IPS-20b (cell line): ENCODE results near the gene EML1.

Source experiments
- H3K27ac ChIP-seq: one replicate; pipeline ENCODE4 v1.5.1; 2013; ENCODE audit warnings: low read length
- H3K27me3 ChIP-seq: 2 replicates; pipeline ENCODE4 v1.6.1; 2013; ENCODE audit warnings: mild to moderate bottlenecking, low read length, inconsistent platforms; ENCODE audit not compliant: insufficient read depth
- H3K36me3 ChIP-seq: 2 replicates; pipeline ENCODE4 v1.6.1; 2013; ENCODE audit warnings: low read depth, mild to moderate bottlenecking, inconsistent platforms, low read length, moderate library complexity; ENCODE audit not compliant: insufficient read depth
- H3K4me1 ChIP-seq: 2 replicates; pipeline ENCODE4 v1.6.1; 2013; ENCODE audit warnings: mild to moderate bottlenecking, control low read depth, inconsistent platforms, low read length, moderate library complexity; ENCODE audit not compliant: insufficient read depth
- H3K4me3 ChIP-seq: 2 replicates; pipeline ENCODE4 v1.5.1; 2013; ENCODE audit warnings: mild to moderate bottlenecking, low read length, inconsistent platforms
- H3K9ac ChIP-seq: 2 replicates; pipeline ENCODE4 v1.6.1; 2013; ENCODE audit warnings: low read depth, mild to moderate bottlenecking, inconsistent platforms, low read length, moderate library complexity
- H3K9me3 ChIP-seq: 2 replicates; pipeline ENCODE4 v1.6.1; 2013; ENCODE audit warnings: mild to moderate bottlenecking, low read depth, low read length, inconsistent platforms; ENCODE audit not compliant: insufficient read depth

The EML1 gene

DNA sequence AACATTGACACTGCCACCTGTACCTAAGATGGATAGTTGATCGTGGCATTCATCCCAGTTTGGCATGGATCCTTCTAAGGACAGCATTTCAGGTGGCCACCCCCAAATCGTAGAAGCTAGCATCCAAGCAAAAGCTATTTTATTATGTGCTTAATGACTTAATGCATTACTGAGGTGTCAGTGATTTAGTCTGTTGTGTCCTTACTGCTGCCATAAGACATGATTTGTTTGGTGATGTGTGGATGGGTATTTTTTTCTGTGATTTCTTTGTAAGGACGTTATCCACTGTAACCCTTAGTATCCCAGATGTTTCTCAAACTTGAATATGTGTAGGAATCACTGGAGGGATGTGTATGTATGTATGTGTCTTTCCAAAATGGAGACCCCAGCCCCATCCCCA, 190.8 kb downstream of the EML1 start:
- H3K9me3 ChIP-seq = peaks cover 7% of the 10 kb centered on the region; the same call in 1 of the 2 replicates
- no peaks in the 10 kb centered on the region; the same call in 1 of the 2 replicates for H3K4me1 ChIP-seq
- no peaks in the 10 kb centered on the region for H3K36me3 ChIP-seq
- no peak overlapping the region for H3K27ac ChIP-seq
- H3K9ac ChIP-seq = no peak overlapping the region
- no peak overlapping the region for H3K4me3 ChIP-seq
- H3K27me3 ChIP-seq = no peaks in the 10 kb centered on the region

DNA sequence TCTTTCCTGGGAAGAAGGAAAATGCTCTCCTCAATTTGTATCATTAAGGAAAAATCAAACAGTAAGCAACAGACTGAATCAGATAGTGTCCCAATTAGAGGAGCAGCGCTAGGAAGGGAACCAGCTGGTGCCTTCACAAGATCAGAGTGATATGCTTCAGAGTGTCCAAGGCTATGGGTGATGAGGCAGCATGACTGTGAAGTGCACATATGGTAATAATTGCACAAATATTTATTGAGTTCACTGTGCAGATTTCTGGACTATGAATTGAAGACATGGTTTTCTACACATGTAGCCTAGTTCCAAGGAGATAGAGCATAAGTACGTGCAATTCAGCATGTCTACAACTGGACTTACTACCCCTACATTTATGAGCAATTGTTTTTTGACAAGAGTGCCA, 193.2 kb downstream of the EML1 start:
- Histone ChIP-seq H3K4me3 (no peak overlapping the region), H3K27me3 (no peaks in the 10 kb centered on the region), H3K9ac (no peak overlapping the region), H3K4me1 (no peaks in the 10 kb centered on the region; the same call in 1 of the 2 replicates), H3K27ac (no peak overlapping the region), H3K9me3 (peaks cover 7% of the 10 kb centered on the region; the same call in 1 of the 2 replicates), H3K36me3 (no peaks in the 10 kb centered on the region)

DNA sequence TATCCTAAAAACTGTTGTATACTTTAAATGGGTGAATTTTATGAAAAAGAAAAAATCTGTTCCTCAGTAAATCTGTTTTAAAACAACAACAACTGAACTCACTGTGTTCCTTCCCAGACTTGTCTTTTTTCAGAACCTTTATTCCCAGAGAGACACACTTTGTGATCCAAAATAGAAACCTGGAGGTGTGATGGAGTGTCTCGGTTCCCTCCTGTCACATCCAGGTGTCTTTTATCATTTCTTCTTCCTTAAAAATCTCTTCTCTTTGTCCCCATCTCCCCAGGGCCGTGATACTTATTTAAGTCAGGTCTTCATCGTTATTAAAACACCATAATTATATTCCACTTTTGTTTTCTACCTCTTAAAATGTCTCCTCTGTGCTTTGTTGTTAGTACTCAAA, 195.8 kb downstream of the EML1 start:
- no peak overlapping the region for H3K4me3 ChIP-seq
- no peaks in the 10 kb centered on the region for H3K36me3 ChIP-seq
- H3K4me1 ChIP-seq = no peaks in the 10 kb centered on the region
- no peaks in the 10 kb centered on the region for H3K27me3 ChIP-seq
- no peak overlapping the region for H3K27ac ChIP-seq
- H3K9ac ChIP-seq = no peak overlapping the region
- H3K9me3 ChIP-seq = peaks cover 7% of the 10 kb centered on the region; the same call in 1 of the 2 replicates

DNA sequence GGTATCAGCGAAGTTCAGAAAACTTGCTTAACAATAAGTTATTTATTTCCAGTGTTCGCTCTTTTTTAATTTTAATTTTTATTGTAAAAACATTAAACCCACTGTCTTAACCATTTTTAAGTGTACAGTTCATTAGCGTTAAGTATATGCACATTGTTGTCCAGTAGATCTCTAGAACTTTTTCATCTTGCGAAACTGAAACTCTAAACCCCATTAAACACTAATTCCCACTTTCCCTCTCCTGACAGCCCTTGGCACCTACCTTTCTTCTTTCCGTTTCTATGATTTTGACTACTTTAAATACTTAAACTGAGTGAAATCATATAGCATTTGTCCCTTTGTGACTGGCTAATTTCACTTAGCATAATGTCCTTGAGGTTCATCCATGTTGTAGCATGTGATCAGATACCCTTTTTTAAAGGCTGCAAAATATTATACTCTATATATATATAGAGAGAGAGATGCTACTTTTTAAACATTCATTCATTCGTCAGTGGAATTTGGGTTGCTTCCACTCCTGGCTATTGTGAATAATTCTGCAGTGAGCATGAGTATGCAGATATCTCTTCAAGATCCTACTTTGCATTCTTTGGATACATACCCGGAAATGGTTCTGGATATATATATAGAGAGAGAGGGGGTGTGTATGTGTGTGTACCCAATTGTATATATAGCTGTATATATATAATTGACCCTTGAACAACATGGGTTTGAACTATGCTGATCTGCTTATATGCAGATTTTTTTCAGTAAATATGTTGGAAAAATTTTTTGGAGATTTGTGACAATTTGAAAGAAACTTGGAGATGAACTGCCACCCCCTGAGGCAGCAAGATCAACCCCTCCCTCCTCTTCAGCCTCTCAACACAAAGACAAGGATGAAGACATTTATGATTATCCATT, 197.3 kb downstream of the EML1 start:
- no peaks in the 10 kb centered on the region for H3K4me1 ChIP-seq
- no peak overlapping the region for H3K4me3 ChIP-seq
- no peaks in the 10 kb centered on the region for H3K27me3 ChIP-seq
- peaks cover 7% of the 10 kb centered on the region; the same call in 1 of the 2 replicates for H3K9me3 ChIP-seq
- no peak overlapping the region for H3K9ac ChIP-seq
- H3K36me3 ChIP-seq = no peaks in the 10 kb centered on the region
- H3K27ac ChIP-seq = no peak overlapping the region

DNA sequence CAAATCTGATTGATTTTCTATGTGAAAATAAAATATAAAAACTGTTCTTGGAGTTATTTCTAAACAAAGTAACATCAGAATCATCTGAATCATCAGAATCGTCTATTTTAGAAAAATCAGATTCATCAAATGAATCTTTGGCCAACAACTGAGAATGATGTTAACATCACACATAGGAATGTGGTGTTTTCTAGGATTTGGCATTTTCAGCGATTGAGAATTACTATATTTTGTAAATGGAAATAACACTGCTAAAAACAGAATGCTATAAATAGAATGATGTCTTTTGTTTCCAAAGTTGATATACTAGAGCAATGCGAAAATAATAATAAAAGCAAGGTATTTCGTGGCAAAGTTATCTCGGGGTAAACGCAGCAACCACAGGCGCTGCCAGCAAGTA, 198.1 kb downstream of the EML1 start:
- Histone ChIP-seq H3K9ac (no peak overlapping the region), H3K36me3 (no peaks in the 10 kb centered on the region), H3K9me3 (peaks cover 5% of the 10 kb centered on the region; the same call in 1 of the 2 replicates), H3K4me3 (no peak overlapping the region), H3K27ac (no peak overlapping the region), H3K27me3 (no peaks in the 10 kb centered on the region), H3K4me1 (no peaks in the 10 kb centered on the region)
